Ovary (tissue), 1 donor: ENCODE data around the gene HACD2.

Experiments used
- EP300 ChIP-seq: sonication (generic); formaldehyde crosslinking; IDR thresholded peaks from one replicate; pipeline ENCODE4 v1.6.1; 2017; ENCODE audit warnings: antibody characterized with exemption
- POLR2A ChIP-seq: fragments of 450-650 bp; IDR thresholded peaks from one replicate; pipeline ENCODE4 v1.6.1; 2017; ENCODE audit warnings: antibody characterized with exemption, mild to moderate bottlenecking, moderate library complexity

DNA sequence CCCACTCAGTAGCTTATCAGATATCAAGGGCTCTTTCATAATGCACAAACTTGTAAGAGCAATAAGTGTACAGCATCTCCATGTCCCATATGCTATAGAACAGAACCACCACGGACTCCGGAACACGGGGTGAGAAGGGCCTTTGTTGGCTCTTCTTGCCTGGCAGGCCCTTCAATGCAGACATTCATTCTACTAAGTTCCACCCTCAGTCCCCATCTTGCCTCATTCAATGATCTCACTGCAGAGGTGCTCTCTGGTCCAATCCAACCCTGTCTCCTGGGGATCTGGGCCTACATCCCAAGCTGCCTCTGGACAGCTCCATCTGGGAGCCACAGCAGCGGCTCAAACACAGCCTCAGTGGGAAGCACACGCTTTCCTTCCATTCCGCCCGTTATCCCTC is 16.8 kb downstream of the HACD2 start:
- TF ChIP-seq POLR2A (no peak), EP300 (no peak)
